Neutrophil (primary cell): ENCODE data around the gene ADCY2.

Source experiments
- H3K27ac ChIP-seq: fragments of 200-600 bp; sonication (generic); 2 replicates; pipeline ENCODE4 v1.5.1; 2016; ENCODE audit warnings: mild to moderate bottlenecking, moderate library complexity
- H3K27me3 ChIP-seq: fragments of 200-600 bp; sonication (generic); 2 replicates; pipeline ENCODE4 v1.6.0; 2016; ENCODE audit warnings: mild to moderate bottlenecking
- H3K36me3 ChIP-seq: fragments of 200-600 bp; sonication (generic); 2 replicates; pipeline ENCODE4 v1.5.1; 2017
- H3K4me1 ChIP-seq, 2 experiments: fragments of 200-600 bp in 1 of 2; sonication (generic) in 1 of 2; 1 replicate in 1 of 2; 2 replicates in 1 of 2; pipeline versions ENCODE4 v1.5.1 to v1.6.1; 2013 to 2016; ENCODE audit warnings: low read depth in 1 of 2, low read length in 1 of 2, mild to moderate bottlenecking in 1 of 2, moderate library complexity in 1 of 2; ENCODE audit not compliant: control insufficient read depth in 1 of 2, insufficient read depth in 1 of 2
- H3K4me3 ChIP-seq, 2 experiments: fragments of 200-600 bp in 1 of 2; sonication (generic) in 1 of 2; 1 replicate in 1 of 2; 2 replicates in 1 of 2; pipeline ENCODE4 v1.5.1; 2013 to 2016; ENCODE audit warnings: low read depth in 1 of 2, low read length in 1 of 2, mild to moderate bottlenecking in 1 of 2, moderate library complexity in 1 of 2
- H3K9me3 ChIP-seq: fragments of 200-600 bp; sonication (generic); 2 replicates; pipeline ENCODE4 v1.5.1; 2016
- TF ChIP-seq, protein P1 (sequence below): fragments of 200-600 bp; sonication (generic); IDR thresholded peaks from 2 replicates; pipeline ENCODE4 v1.5.1; 2016; ENCODE audit warnings: antibody characterized with exemption

Gene ADCY2

DNA sequence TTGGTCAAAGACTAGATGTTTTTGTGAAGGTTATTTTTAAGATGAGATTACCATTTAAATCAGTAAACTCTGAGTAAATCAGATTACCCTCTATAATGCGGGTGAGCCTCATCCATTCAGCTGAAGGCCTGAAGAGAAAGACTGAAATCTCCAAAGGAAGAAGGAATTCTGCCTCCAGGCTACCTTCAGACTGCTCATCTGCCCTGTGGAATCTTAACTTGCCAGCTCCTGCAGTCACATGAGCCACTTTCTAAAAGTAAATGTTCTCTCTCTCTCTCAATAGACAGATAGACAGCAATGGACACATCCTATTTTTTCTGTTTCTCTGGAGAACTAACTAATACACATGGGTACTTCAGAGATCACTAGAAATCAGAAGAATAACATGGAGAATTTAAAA lies 272.2 kb downstream of the ADCY2 start:
- H3K27ac ChIP-seq: no peak overlapping the region
- no peaks in the 10 kb centered on the region for H3K4me1 ChIP-seq

DNA sequence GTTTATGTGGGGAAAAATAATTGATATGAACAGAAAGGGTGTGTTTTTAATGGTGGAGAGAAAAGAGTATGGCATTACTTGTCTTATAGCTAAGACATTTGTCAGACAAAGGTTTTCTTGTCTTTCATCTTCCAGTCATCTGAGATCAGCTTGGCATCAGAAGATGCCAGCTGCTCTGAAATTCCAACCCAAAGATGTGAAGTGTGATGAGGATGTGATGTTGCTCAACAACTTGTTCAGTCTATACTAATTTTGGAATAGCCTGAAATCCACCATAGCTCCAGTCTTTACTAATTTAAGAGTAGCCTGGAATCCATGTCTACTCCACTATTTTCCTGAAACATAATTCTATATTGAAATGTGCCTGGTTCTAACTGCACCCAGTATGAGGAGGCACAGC lies 272.7 kb downstream of the ADCY2 start:
- no peak overlapping the region for H3K27ac ChIP-seq
- TF ChIP-seq, protein P1, sequence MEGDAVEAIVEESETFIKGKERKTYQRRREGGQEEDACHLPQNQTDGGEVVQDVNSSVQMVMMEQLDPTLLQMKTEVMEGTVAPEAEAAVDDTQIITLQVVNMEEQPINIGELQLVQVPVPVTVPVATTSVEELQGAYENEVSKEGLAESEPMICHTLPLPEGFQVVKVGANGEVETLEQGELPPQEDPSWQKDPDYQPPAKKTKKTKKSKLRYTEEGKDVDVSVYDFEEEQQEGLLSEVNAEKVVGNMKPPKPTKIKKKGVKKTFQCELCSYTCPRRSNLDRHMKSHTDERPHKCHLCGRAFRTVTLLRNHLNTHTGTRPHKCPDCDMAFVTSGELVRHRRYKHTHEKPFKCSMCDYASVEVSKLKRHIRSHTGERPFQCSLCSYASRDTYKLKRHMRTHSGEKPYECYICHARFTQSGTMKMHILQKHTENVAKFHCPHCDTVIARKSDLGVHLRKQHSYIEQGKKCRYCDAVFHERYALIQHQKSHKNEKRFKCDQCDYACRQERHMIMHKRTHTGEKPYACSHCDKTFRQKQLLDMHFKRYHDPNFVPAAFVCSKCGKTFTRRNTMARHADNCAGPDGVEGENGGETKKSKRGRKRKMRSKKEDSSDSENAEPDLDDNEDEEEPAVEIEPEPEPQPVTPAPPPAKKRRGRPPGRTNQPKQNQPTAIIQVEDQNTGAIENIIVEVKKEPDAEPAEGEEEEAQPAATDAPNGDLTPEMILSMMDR: no peak
- H3K4me1 ChIP-seq: no peaks in the 10 kb centered on the region
- no peaks in the 10 kb centered on the region for H3K9me3 ChIP-seq
- no peaks in the 10 kb centered on the region for H3K27me3 ChIP-seq
- H3K4me3 ChIP-seq: no peak overlapping the region
- no peaks in the 10 kb centered on the region for H3K36me3 ChIP-seq

More for the DNA sequence above, 272.2 kb downstream of the ADCY2 start:
- Histone ChIP-seq H3K27me3 (no peaks in the 10 kb centered on the region), H3K4me3 (no peak overlapping the region), H3K9me3 (no peaks in the 10 kb centered on the region), H3K36me3 (no peaks in the 10 kb centered on the region)
- TF ChIP-seq, protein P1: no peak

GRCh38 chr5:7671381-7671993 lies 275.5 kb downstream of the ADCY2 start:
- no peak overlapping the region for H3K4me3 ChIP-seq
- TF ChIP-seq, protein P1: no peak
- no peaks in the 10 kb centered on the region for H3K4me1 ChIP-seq
- no peaks in the 10 kb centered on the region for H3K27me3 ChIP-seq
- no peaks in the 10 kb centered on the region for H3K9me3 ChIP-seq
- H3K36me3 ChIP-seq: no peaks in the 10 kb centered on the region
- no peak overlapping the region for H3K27ac ChIP-seq

GRCh38 chr5:7673658-7674057 lies 277.7 kb downstream of the ADCY2 start:
- H3K4me1 ChIP-seq: no peaks in the 10 kb centered on the region
- H3K27me3 ChIP-seq: no peaks in the 10 kb centered on the region
- TF ChIP-seq, protein P1: no peak

GRCh38 chr5:7676455-7676854 lies 280.5 kb downstream of the ADCY2 start:
- H3K27ac ChIP-seq: no peak overlapping the region
- TF ChIP-seq, protein P1: no peak
- no peaks in the 10 kb centered on the region for H3K9me3 ChIP-seq
- no peaks in the 10 kb centered on the region for H3K36me3 ChIP-seq
- no peaks in the 10 kb centered on the region for H3K27me3 ChIP-seq
- H3K4me1 ChIP-seq: no peaks in the 10 kb centered on the region
- no peak overlapping the region for H3K4me3 ChIP-seq

More at GRCh38 chr5:7673658-7674057, 277.7 kb downstream of the ADCY2 start:
- no peaks in the 10 kb centered on the region for H3K9me3 ChIP-seq
- no peaks in the 10 kb centered on the region for H3K36me3 ChIP-seq
- no peak overlapping the region for H3K4me3 ChIP-seq
- no peak overlapping the region for H3K27ac ChIP-seq
